DMS53 treated with DMSO at 0.1 percent for 48 hours (cell line): ENCODE data around the gene RAMP2.
A peak's percentile ranks its signal among the peaks of the same experiment; 100 is the strongest.
"Not testable (repeated sequence)": the region's sequence is repeated elsewhere in the genome, so short reads cannot be mapped to it uniquely, and the experiment has no call there.

Experiments
- DNase-seq: peaks from one replicate; lab custom pipeline; 2025; ENCODE audit not compliant: unreplicated experiment; lab: John Stamatoyannopoulos, UW

Gene RAMP2, protein sequence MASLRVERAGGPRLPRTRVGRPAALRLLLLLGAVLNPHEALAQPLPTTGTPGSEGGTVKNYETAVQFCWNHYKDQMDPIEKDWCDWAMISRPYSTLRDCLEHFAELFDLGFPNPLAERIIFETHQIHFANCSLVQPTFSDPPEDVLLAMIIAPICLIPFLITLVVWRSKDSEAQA

DNA sequence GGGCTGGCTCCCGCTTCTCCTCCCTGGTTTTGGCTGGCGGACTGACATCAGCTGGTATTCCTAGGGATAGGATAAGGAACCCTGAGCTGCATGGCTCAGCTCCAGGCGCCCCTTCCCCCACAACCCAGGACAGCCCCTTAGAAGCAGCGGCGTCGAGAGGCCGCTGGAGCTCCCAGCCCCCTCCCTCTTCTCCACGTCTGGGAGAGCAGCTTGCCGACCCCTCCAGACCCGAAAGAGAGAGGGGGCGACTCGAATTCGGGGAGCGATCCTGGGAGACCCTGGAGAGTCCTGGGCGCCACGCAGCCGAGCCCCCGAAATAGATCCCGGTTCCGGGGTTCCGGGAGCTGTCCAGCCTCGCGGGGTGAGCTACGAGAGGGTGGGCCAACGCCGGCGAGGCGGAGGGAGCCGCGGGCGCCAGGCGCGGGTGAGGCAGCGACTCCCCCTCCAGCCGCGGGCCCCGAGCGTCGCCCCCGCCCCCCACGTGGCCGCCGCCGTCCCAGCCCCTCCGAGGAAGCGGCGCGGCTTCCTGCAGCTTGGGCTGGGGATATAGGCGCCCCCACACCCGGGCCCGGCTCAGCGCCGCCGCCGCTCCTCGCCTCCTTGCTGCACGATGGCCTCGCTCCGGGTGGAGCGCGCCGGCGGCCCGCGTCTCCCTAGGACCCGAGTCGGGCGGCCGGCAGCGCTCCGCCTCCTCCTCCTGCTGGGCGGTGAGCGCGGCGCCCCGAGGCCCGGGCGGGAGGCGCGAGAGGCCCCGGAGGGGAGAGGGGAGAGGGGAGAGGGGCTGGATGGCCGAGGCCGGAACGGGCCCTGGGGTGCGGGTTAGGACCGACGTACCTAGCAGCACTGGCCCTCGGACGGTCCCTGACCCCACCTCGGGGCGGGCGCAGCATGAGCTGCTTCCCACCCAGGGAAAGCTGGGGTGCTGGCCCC lies at the start of gene RAMP2:
TSS of gene RAMP2 (plus strand) at position 576 of the 930 bp plus-strand sequence. CDS start at position 611, 35 bp downstream.
- DNase-seq = no peak

DNA sequence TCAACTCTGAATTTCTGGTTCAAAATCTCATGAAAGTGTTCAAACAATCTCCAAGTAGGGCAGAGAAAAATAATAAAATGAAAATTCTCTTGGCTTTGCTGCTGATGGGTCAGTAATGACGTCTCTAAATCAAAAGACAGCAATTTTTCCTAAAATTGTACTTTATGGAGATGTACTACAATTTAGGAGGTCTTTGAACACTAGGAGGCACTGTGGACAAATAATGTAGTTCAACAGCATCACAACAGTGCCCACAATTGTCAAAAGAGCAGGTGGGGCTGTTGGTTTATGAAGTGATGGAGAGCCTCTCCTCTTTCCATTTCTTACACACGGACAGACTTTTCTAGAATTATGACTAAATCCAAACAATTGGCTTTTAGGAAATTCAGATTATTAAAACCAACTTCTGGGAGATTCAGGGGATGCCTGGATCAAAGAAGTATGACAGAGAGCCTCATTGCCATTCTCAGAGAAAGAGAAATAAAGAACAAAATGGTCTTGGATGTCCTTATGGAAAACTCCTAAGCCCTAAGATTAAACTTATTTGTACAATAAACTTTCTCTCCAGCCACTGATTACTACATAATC lies 39.9 kb upstream of the RAMP2 start:
- DNase-seq = peak; percentile 74

GRCh38 chr17:42723636-42724035 lies 37.4 kb upstream of the RAMP2 start:
- DNase-seq = no peak

DNA sequence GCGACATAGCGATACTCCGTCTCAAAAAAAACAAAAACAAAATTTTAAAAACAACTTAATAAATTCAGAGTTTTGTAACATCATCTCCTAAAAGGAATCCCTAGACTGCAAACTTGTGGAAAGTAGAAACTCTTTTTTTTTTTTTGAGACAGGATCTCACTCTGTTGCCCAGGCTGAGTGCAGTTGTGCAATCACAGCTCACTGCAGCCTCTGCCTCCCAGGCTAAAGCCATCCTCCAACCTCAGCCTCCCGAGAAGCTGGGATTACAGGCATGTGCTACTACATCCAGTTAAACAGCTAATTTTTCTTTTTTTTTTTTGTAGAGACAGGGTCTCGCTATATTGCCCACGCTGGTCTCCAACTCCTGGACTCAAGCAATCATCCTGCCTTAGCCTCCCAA lies 35.9 kb upstream of the RAMP2 start:
- DNase-seq = no peak

DNA sequence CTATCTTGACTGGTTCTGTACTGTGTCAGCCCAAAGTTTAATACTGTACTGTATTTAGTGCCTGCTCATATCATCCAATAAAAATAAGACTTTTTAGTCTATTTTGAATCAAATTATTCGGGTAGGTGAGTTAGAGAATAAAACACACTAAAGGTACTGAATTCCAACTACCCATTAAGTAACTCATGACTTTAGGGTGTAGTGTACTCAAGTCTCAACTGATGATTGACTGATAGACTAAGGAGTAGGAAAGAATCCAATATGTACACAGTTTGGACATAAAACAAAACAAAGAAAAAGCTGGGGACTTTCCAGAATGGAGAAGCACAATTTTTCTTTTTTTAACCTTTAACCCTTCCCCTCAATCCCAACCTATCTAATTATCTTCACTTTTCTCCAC lies 20.3 kb upstream of the RAMP2 start:
- DNase-seq = no peak

GRCh38 chr17:42742916-42743315 lies 18.1 kb upstream of the RAMP2 start:
- not testable (repeated sequence) for DNase-seq

DNA sequence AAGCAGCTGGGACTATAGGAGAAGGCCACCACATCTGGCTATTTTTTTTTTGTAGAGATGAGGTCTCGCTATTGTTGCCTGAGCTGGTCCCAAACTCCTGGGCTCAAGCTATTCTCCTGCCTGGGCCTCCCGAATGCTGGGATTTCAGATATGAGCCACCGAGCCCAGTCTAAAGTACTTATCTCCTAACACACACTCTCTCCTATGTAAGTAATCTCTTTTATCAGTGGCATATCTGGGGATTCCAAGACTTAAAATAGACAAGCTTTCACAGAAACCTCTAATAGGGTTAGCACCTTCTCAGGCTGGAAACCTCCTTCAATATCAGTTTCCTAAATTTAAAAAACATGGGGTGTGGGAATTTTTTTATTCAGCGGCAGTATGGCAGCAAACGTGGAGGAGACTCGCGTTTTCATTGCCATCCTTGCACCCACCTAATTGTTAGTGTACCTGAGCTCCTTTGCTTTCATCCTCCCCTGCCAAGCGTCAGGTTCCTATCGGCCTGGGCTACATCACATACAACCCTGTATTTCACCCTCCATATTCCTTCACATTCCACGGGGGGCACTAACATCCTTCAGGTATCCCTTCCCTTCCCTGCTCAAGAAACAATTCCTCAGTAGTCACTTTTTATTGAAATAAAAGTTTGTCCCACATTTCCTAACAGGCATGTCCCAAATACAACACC lies 17.3 kb upstream of the RAMP2 start:
- DNase-seq = no peak

DNA sequence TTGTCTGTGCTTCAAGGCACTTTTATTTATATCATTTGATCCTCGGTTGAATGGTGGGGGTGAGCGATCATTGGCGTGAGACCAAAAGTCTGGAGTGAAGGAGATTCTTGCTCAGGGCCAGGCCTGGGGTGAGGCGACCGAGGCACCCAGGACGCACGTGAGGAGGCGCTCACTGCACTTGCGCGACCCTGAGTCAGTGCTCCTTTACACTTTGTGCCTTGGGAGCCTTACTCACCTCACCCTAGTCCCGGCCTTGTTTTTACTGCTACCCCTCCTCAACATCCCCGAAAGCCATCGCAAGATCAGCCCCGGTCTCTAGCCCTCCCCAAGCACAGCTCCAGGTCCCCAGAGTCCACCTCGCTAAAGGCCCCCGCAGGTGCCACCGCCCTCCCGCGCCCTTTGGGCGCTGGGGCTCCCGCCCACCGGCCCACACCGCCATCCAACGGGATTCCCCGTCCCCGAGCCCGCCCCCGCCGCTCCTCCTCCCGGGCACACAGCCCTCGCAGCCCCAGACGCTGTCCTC lies 16.7 kb upstream of the RAMP2 start:
- peak; percentile 81 for DNase-seq

DNA sequence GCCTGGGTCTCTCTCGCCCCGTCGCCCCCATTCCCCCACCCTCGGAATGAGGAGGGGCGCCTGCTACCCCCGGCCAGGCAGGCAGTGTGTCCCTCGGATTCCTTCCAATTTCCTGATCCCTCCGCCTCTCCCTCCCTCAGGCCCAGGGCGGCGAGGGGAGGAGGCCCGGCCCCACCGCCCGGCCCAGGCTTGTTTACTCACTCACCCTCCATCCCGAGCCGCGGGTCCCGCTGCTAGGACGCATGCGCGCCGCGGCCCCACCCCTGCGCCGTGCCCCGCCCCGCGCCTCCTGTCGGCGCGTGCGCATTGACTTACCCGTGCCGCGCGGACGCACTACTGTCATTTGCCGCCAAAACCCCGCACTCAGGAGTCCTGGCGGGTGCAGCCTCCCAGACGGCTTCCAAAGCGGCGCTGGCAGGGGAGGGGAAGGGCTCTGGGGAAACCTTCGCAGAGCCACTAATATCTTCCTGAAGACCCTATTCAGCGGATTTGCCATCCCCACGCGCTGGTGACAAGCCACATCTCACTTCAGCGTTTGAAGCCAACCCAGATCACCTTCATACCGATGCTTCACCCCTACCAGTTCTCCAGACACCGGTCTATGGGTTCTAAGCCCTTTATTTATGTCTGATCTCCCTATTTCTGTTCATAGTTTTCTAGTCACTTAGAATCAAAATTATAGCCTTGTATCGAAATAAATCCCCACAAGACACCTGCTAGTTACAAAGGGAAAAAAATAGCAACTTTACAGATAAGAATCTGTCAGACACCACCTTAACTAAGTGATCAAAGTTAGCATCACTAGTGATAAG lies 16.0 kb upstream of the RAMP2 start, which contains the start of gene EZH1:
TSS of gene EZH1 (minus strand) at position 235 of the 812 bp plus-strand sequence. CDS start 16,099 bp downstream, outside the sequence.
- DNase-seq = peak; percentile 96

DNA sequence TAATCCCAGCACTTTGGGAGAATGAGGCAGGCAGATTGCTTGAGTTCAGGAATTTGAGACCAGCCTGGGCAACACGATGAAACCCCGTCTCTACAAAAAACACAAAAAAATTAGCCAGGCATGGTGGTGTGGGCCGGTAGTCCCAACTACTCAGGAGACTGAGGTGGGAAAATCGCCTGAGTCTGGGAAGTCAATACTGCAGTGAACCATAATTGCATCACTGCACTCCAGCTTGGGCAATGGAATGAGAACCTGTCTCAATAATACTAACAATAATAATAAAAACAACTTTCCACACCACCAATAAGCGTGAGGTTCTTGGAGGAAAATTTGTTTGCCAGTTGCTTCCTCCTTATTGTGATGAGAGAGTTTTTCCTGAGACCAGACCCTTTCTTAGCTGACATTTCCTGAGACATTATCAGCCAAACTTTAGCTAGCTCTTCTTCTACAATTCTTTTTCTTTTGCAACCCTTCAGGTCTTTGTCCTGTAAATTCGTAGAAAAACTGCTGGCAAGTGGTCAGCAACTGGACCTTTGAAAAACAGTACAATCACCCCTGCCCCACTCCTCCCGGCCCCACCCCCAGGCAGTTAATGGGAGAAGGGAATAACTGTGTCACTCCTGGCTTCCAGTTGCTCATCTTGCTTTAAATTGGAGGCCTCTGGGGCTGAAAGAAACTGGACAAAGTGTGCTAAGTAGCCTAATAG lies 12.7 kb upstream of the RAMP2 start:
- no peak for DNase-seq

GRCh38 chr17:42748908-42749798 lies 11.9 kb upstream of the RAMP2 start:
- no peak for DNase-seq

DNA sequence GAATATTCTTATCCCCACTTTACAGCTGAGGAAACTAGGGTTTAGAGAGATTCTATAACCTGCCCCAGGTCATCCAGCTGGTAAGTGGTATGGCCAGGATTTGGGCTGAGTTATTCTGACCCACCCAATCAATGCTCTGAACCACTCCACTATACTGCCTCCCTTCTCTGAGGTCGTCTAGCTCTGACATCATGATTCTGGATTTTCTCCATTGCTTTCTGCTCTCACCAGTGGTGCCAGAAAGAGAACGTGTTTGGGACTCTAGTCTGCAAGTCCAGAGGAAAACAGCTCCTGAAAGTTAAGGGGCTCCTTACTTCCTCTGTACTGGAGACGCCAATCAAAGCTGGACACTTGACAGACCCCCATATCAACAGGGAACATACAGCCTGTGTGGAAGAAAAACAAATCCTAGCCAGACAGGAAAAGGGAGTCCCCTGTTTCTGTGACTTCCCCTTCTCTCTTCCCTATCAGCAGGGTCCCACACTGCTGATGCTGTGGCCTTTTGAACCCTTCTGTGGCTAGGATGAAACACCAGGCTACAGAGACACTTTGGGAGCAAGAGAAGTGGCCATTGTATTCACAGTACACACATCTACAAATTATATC lies 10.2 kb upstream of the RAMP2 start:
- DNase-seq = no peak

- no peak for DNase-seq
These were observed 9.4 kb upstream of the RAMP2 start for GRCh38 chr17:42751628-42752027.

- DNase-seq = peak; percentile 74
These were observed 6.2 kb upstream of the RAMP2 start for GRCh38 chr17:42754782-42755181.

DNA sequence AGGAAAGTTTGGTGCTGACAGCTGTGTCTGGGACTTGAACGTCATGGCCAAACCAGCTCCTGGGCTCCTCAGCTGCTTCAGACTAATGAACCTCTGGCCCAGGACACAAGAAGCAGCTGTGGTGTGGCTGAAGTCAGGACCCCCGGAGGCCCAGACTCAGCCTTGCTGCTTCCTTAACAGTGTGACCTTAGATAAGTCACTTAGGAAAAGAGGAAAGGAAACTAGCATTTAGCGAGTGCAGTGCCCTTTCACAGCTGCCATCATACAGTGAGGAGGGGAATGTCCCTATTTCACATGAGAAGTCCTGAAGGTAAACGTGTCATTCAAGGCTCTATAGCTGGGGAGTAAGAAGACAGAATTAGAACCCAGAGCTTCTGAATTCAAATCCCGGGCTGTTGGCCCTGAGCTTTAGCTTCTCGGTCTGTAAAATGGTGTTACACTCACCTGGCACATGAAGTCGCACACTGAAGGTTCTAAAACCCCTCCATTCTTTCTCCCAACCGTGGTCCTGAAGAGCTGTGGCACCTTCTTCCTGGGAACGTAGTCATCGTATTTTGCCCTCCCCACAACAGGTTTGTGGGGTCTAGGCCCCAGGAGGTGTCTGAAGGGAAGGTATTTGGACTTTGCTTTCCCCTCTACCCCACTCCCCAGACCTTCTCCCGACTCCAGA lies 910 bp upstream of the RAMP2 start:
- no peak for DNase-seq

DNA sequence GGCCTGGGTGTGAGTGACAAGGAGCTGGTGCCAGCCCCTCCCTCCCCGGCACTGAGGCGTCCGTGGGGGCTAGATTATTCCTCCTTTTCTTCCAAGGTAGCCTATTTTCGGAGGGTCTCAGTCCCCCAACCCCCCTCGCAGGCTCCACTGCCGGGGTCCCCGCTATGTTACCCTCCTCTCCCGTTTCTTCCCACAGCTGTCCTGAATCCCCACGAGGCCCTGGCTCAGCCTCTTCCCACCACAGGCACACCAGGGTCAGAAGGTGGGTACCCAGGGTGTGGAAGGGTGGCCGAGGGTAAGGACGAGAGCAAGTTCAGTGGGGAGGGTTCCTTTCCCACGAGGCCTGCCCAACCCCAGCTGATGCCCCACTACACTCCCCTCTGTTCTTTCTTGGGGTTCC lies 611 bp downstream of the RAMP2 start:
- DNase-seq = no peak

GRCh38 chr17:42766124-42766523 lies 5.1 kb downstream of the RAMP2 start:
- DNase-seq = no peak

GRCh38 chr17:42767512-42767911 lies 6.5 kb downstream of the RAMP2 start:
- DNase-seq = no peak
